Nephron (organoid): Measurements from ENCODE around the gene RPS2.

Experiments
- H3K27ac Mint-ChIP-seq, 3 experiments: 2 replicates each; pipeline ENCODE4 v1.8.0; 2020; ENCODE audit warnings: mixed read lengths in 3 of 3, mild to moderate bottlenecking in 2 of 3, moderate library complexity in 1 of 3
- H3K27me3 Mint-ChIP-seq: 2 replicates; pipeline ENCODE4 v1.8.0; 2021; ENCODE audit warnings: low read depth, mild to moderate bottlenecking, moderate library complexity, mixed read lengths
- H3K36me3 Mint-ChIP-seq: 2 replicates; pipeline ENCODE4 v1.8.0; 2020; ENCODE audit warnings: low read depth, mixed read lengths
- H3K4me1 Mint-ChIP-seq: 2 replicates; pipeline ENCODE4 v1.8.0; 2020; ENCODE audit warnings: mixed read lengths
- H3K4me3 Mint-ChIP-seq, 3 experiments: 2 replicates each; pipeline ENCODE4 v1.8.0; 2020; ENCODE audit warnings: mild to moderate bottlenecking in 3 of 3, mixed read lengths in 3 of 3, moderate library complexity in 2 of 3
- H3K9me3 Mint-ChIP-seq: 2 replicates; pipeline ENCODE4 v1.8.0; 2020; ENCODE audit warnings: mixed read lengths
- CTCF ChIP-seq, 3 experiments: fragments of 200-600 bp; sonication (generic); IDR thresholded peaks; one replicate each; pipeline ENCODE4 v1.5.0; 2021; ENCODE audit warnings: antibody characterized with exemption in 3 of 3; ENCODE audit not compliant: unreplicated experiment in 3 of 3

The RPS2 gene

GRCh38 chr16:2008009-2008526, 43.4 kb upstream of the RPS2 start:
- no peak for TF ChIP-seq CTCF (IDR thresholded peaks at IDR 0.05; ENCODE audit: unreplicated experiment in 3 of 3)
- Mint-ChIP-seq H3K36me3 (no peaks in the 10 kb centered on the region), H3K27ac (peak overlapping the region; percentile 62 to 82 (median 76)), H3K4me3 (peak overlapping the region; percentile 84 to 90 (median 86)), H3K4me1 (peaks cover 39% of the 10 kb centered on the region), H3K27me3 (peaks cover 4% of the 10 kb centered on the region), H3K9me3 (no peaks in the 10 kb centered on the region)

GRCh38 chr16:2007081-2007836, 42.6 kb upstream of the RPS2 start:
- peak overlapping the region; percentile 38 to 53 (median 41) for H3K27ac Mint-ChIP-seq
- peaks cover 4% of the 10 kb centered on the region for H3K27me3 Mint-ChIP-seq
- H3K9me3 Mint-ChIP-seq, result no peaks in the 10 kb centered on the region
- H3K4me1 Mint-ChIP-seq, result peaks cover 39% of the 10 kb centered on the region
- TF ChIP-seq CTCF (IDR thresholded peaks at IDR 0.05; ENCODE audit: unreplicated experiment in 3 of 3), result no peak
- H3K36me3 Mint-ChIP-seq, result peaks cover 3% of the 10 kb centered on the region
- H3K4me3 Mint-ChIP-seq, result peak overlapping the region; percentile 84 to 90 (median 86)

GRCh38 chr16:2006317-2006716, 41.7 kb upstream of the RPS2 start:
- Mint-ChIP-seq H3K36me3 (peaks cover 5% of the 10 kb centered on the region), H3K4me3 (peak overlapping the region; percentile 64 to 80 (median 76)), H3K4me1 (peaks cover 39% of the 10 kb centered on the region), H3K27me3 (peaks cover 4% of the 10 kb centered on the region), H3K27ac (peak overlapping the region in 1 of 3 experiments; percentile 37), H3K9me3 (no peaks in the 10 kb centered on the region)
- no peak for TF ChIP-seq CTCF (IDR thresholded peaks at IDR 0.05; ENCODE audit: unreplicated experiment in 3 of 3)

GRCh38 chr16:2005646-2006045, 41.0 kb upstream of the RPS2 start:
- peak overlapping the region in 2 of 3 experiments; percentile 27 to 33 for H3K27ac Mint-ChIP-seq
- H3K4me3 Mint-ChIP-seq, result peak overlapping the region in 2 of 3 experiments; percentile 64 to 80
- peaks cover 4% of the 10 kb centered on the region for H3K27me3 Mint-ChIP-seq
- H3K4me1 Mint-ChIP-seq, result peaks cover 39% of the 10 kb centered on the region
- no peaks in the 10 kb centered on the region for H3K9me3 Mint-ChIP-seq
- peaks cover 8% of the 10 kb centered on the region for H3K36me3 Mint-ChIP-seq
- TF ChIP-seq CTCF (IDR thresholded peaks at IDR 0.05; ENCODE audit: unreplicated experiment in 3 of 3), result no peak

- Mint-ChIP-seq H3K27ac (no peak overlapping the region), H3K4me3 (no peak overlapping the region), H3K36me3 (peaks cover 8% of the 10 kb centered on the region), H3K4me1 (peaks cover 34% of the 10 kb centered on the region), H3K9me3 (no peaks in the 10 kb centered on the region), H3K27me3 (peaks cover 4% of the 10 kb centered on the region)
- TF ChIP-seq CTCF (IDR thresholded peaks at IDR 0.05; ENCODE audit: unreplicated experiment in 3 of 3), result no peak
These were observed 40.3 kb upstream of the RPS2 start for GRCh38 chr16:2004795-2005517.
